ENCODE data around the gene ASH1L.

ASH1L gene

DNA sequence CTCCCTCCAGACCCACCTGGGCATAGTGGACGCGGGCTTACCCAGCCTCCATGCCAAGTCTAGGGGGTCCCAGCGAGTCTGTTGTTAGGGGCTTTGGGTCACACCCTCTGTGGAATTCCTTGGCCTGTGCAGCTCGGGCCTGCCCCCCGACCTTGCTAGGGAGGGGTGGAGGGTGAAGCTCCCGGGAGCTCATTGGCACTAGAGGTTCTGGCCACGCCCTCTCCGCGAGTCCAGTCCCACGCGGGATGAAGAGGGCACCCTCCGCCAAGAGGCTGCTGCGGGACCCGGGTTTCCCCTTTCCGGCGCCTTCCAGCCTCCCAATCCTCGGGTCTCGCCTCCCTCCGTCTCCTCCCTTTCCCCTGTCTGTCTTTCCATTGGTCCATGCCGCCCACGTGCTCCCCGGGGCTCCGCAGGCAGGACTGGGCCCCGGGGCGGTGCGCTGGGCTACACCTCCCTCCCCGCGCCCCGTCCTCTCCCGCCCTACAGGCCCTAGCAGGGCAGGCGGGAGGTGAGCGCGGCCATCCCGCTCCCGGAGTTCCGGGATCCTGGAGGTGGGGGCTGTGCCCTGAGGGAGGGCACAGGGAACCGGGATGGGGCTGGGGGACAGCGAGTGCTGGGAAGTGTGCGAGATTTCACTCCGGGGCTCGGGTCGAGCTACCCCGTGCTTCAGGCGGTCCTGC, 238.4 kb downstream of the ASH1L start:
- no peak for TF ChIP-seq TAF1 (IDR thresholded peaks at IDR 0.05; ENCODE audit: borderline replicate concordance, insufficient read depth, low read length)
- TF ChIP-seq SIN3A (IDR thresholded peaks at IDR 0.05; ENCODE audit: borderline replicate concordance, insufficient read depth, low read length) = 0 out of 2 replicates have a peak, but pooled peaks have one; percentile 22
- TF ChIP-seq FOXP2 (optimal IDR thresholded peaks at IDR 0.05; ENCODE audit: borderline replicate concordance, extremely low read depth, extremely low read length, insufficient read depth) = no peak
- no peak for TF ChIP-seq REST (IDR thresholded peaks at IDR 0.05; ENCODE audit: insufficient read depth in 1 of 2, low read depth in 2 of 2, low read length in 2 of 2)
- TF ChIP-seq POLR2AphosphoS5 (IDR thresholded peaks at IDR 0.05; ENCODE audit: low read depth, low read length) = peak; percentile 57

- no peak for TF ChIP-seq SIN3A (IDR thresholded peaks at IDR 0.05; ENCODE audit: borderline replicate concordance, insufficient read depth, low read length)
- TF ChIP-seq POLR2AphosphoS5 (IDR thresholded peaks at IDR 0.05; ENCODE audit: low read depth, low read length) = no peak
- TF ChIP-seq REST (IDR thresholded peaks at IDR 0.05; ENCODE audit: insufficient read depth in 1 of 2, low read depth in 2 of 2, low read length in 2 of 2) = no peak
- no peak for TF ChIP-seq FOXP2 (optimal IDR thresholded peaks at IDR 0.05; ENCODE audit: borderline replicate concordance, extremely low read depth, extremely low read length, insufficient read depth)
- 0 out of 2 replicates have a peak, but pooled peaks have one; percentile 31 for TF ChIP-seq TAF1 (IDR thresholded peaks at IDR 0.05; ENCODE audit: borderline replicate concordance, insufficient read depth, low read length)
These were observed 238.9 kb downstream of the ASH1L start for GRCh38 chr1:155323729-155324036.

DNA sequence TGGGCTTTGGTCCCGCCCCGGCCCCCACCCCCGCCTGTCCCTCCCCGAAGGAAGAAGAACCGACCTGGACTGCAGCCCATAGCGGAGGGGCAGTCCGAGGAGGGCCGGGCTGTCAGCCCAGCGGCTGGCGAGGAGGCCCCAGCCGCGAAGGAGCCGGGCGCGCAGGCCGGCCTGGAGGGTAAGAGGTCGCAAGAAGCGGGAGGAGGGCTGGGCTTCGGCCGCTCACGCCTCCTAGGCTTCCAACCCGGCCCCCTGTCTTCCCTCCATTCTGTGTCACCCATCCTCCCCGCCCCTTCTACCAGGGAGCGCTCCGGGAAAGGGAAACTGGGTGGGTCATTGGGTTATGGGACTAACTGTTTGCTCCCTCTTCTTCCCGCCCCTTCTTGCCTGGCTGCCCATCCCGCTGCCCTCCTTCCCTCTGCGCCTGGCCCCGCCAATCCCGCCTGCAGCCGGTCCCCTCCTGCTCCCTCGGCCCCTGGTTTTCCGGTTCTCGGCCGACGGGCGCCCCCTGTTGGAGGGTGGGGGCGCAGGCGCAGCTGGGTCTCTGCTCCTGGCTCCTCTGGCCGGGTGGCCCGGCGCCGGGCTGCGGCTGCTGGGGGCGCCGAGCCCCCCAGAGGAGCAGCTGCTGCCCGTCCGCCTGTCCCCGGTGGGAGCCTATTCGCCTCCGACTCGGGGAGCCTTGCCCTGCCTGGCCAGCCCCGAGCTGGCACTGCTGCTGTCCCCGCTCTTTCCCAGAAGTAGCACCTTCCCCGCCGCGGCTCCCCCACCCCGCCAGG, 239.5 kb downstream of the ASH1L start:
- TF ChIP-seq FOXP2 (optimal IDR thresholded peaks at IDR 0.05; ENCODE audit: borderline replicate concordance, extremely low read depth, extremely low read length, insufficient read depth) (no peak), REST (IDR thresholded peaks at IDR 0.05; ENCODE audit: insufficient read depth in 1 of 2, low read depth in 2 of 2, low read length in 2 of 2) (0 out of 4 replicates have a peak, but pooled peaks of 1 of the 2 experiments have one; percentile 12), TAF1 (IDR thresholded peaks at IDR 0.05; ENCODE audit: borderline replicate concordance, insufficient read depth, low read length) (0 out of 2 replicates have a peak, but pooled peaks have one; percentile 12), SIN3A (IDR thresholded peaks at IDR 0.05; ENCODE audit: borderline replicate concordance, insufficient read depth, low read length) (peak; percentile 8; the same call in 1 of the 2 replicates), POLR2AphosphoS5 (IDR thresholded peaks at IDR 0.05; ENCODE audit: low read depth, low read length) (peak; percentile 63; the same call in 1 of the 2 replicates)

DNA sequence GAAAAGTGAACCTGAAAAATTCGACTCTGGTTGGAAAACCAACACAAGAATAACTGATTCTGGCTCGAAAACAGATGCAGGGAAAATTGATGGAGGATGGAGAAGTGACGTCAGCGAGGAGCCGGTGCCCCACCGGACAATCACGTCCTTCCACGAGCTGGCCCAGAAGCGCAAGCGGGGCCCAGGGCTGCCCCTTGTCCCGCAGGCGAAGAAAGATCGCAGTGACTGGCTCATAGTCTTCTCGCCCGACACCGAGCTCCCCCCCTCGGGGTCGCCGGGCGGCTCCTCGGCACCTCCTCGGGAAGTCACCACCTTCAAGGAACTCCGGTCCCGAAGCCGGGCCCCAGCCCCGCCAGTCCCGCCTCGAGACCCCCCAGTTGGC, 240.0 kb downstream of the ASH1L start:
- TF ChIP-seq FOXP2 (optimal IDR thresholded peaks at IDR 0.05; ENCODE audit: borderline replicate concordance, extremely low read depth, extremely low read length, insufficient read depth) (no peak), SIN3A (IDR thresholded peaks at IDR 0.05; ENCODE audit: borderline replicate concordance, insufficient read depth, low read length) (no peak), TAF1 (IDR thresholded peaks at IDR 0.05; ENCODE audit: borderline replicate concordance, insufficient read depth, low read length) (no peak), POLR2AphosphoS5 (IDR thresholded peaks at IDR 0.05; ENCODE audit: low read depth, low read length) (no peak), REST (IDR thresholded peaks at IDR 0.05; ENCODE audit: insufficient read depth in 1 of 2, low read depth in 2 of 2, low read length in 2 of 2) (no peak)

Data from PFSK-1 (cell line).